Measurements from ENCODE around the gene NUAK1.

DNA sequence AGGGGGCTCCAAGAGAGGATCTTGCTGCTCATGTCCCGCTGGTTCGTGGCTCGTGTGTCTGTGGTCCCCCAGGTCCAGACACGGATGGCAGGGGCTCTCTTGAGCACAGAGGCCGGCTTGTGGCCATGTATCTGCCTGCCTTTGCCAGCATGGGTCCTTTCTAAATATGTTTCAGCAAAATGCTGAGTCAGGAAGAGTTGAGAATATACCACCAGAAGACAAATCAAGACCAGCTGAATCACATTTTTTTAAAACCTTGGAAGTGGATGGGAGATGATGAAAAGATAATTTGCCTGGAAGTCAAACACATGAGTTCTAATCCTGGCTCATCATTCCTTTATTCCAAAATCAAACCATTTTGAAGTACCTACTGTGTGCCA, 58.0 kb downstream of the NUAK1 start:
- no peak for TF ChIP-seq POLR2AphosphoS5 (IDR thresholded peaks at IDR 0.05; ENCODE audit: low read depth, low read length)
- TF ChIP-seq FOXP2 (optimal IDR thresholded peaks at IDR 0.05; ENCODE audit: borderline replicate concordance, extremely low read depth, extremely low read length, insufficient read depth), result no peak
- TF ChIP-seq REST (IDR thresholded peaks at IDR 0.05; ENCODE audit: insufficient read depth in 1 of 2, low read depth in 2 of 2, low read length in 2 of 2), result no peak
